HepG2 (cell line): ENCODE data around the gene CNNM2. TPM values are rescaled to one million over a fixed set of nuclear protein-coding genes. Genes with fewer than 3 reads are reported as not detected.

Experiments used
- ATF1 ChIP-seq: IDR thresholded peaks from 2 replicates; pipeline ENCODE4 v1.6.1; 2016; ENCODE audit warnings: mild to moderate bottlenecking, control low read depth
- CHD4 ChIP-seq: fragments of 200-600 bp; sonication (generic); IDR thresholded peaks from 2 replicates; pipeline ENCODE4 v1.7.0; 2017; ENCODE audit warnings: mild to moderate bottlenecking, low read length, borderline replicate concordance
- HHEX ChIP-seq: IDR thresholded peaks from 2 replicates; pipeline ENCODE4 v1.6.1; 2016; ENCODE audit warnings: control low read depth
- IKZF4 ChIP-seq: sonication (generic); formaldehyde crosslinking; IDR thresholded peaks from 2 replicates; pipeline ENCODE4 v1.5.1; 2020; ENCODE audit warnings: borderline replicate concordance, mild to moderate bottlenecking, low read depth, missing genetic modification reagents; ENCODE audit errors: not compliant biosample characterization
- KDM2A ChIP-seq: sonication (generic); formaldehyde crosslinking; IDR thresholded peaks from 2 replicates; pipeline ENCODE4 v1.4.0; 2020; ENCODE audit warnings: low read depth, missing genetic modification reagents, borderline replicate concordance
- KLF9 ChIP-seq: IDR thresholded peaks from 2 replicates; pipeline ENCODE4 v1.6.1; 2016; ENCODE audit warnings: low read depth
- MLLT10 ChIP-seq: sonication (generic); formaldehyde crosslinking; IDR thresholded peaks from 2 replicates; pipeline ENCODE4 v1.4.0; 2020; ENCODE audit warnings: missing genetic modification reagents
- NCOR1 ChIP-seq: fragments of 200-600 bp; sonication (generic); IDR thresholded peaks from 2 replicates; pipeline ENCODE4 v1.7.0; 2017; ENCODE audit warnings: antibody characterized with exemption, low read length, borderline replicate concordance
- NRL ChIP-seq: sonication (generic); formaldehyde crosslinking; IDR thresholded peaks from 2 replicates; pipeline ENCODE4 v1.5.0; 2020; ENCODE audit warnings: missing genetic modification reagents, mild to moderate bottlenecking, moderate library complexity, borderline replicate concordance
- SNRNP70 ChIP-seq: fragments of 200-400 bp; formaldehyde crosslinking; IDR thresholded peaks from 2 replicates; pipeline ENCODE4 v1.6.1; 2017; ENCODE audit warnings: mild to moderate bottlenecking, low read depth, low read length, moderate library complexity
- SRY ChIP-seq: sonication (generic); formaldehyde crosslinking; IDR thresholded peaks from 2 replicates; pipeline ENCODE4 v1.8.0; 2022; ENCODE audit warnings: mild to moderate bottlenecking, missing genetic modification reagents
- THAP11 ChIP-seq: IDR thresholded peaks from 2 replicates; pipeline ENCODE4 v1.6.1; 2016; ENCODE audit warnings: missing biosample characterization, missing genetic modification reagents
- ZNF264 ChIP-seq: sonication (generic); formaldehyde crosslinking; IDR thresholded peaks from 2 replicates; pipeline ENCODE4 v1.4.0; 2020; ENCODE audit warnings: missing genetic modification reagents
- ZNF34 ChIP-seq: sonication (generic); formaldehyde crosslinking; IDR thresholded peaks from 2 replicates; pipeline ENCODE4 v1.4.0; 2020; ENCODE audit warnings: mild to moderate bottlenecking, missing genetic modification reagents, borderline replicate concordance
- ZNF556 ChIP-seq: sonication (generic); formaldehyde crosslinking; IDR thresholded peaks from 2 replicates; pipeline ENCODE4 v1.4.0; 2020; ENCODE audit warnings: mild to moderate bottlenecking, missing genetic modification reagents, borderline replicate concordance
- ZNF572 ChIP-seq: sonication (generic); formaldehyde crosslinking; IDR thresholded peaks from 2 replicates; pipeline ENCODE4 v1.5.1; 2020; ENCODE audit warnings: mild to moderate bottlenecking, missing genetic modification reagents
- ZNF788 ChIP-seq: sonication (generic); formaldehyde crosslinking; IDR thresholded peaks from 2 replicates; pipeline ENCODE4 v1.5.0; 2020; ENCODE audit warnings: mild to moderate bottlenecking, missing genetic modification reagents, borderline replicate concordance
- ZNF878 ChIP-seq: sonication (generic); formaldehyde crosslinking; IDR thresholded peaks from 2 replicates; pipeline ENCODE4 v1.8.1; 2023; ENCODE audit warnings: mild to moderate bottlenecking, missing genetic modification reagents, moderate library complexity
- polyA plus RNA-seq, 8 experiments: library from polyadenylated mRNA; depleted of rRNA in 3 of 8; stranded (reverse) in 7 of 8; unstranded in 1 of 8; fragments of >200 nt; fragmentation: Illumina TruSeq in 4 of 8; extraction: Trizol in 4 of 8; gene quantifications; 2 replicates each; pipeline versions ENCODE4 v1.2.1 to v1.2.3, GENCODE V29; 2011 to 2016; ENCODE audit warnings: low read depth in 4 of 8, missing spikeins in 1 of 8, mixed read lengths in 1 of 8; ENCODE audit not compliant: insufficient read depth in 1 of 8
- total RNA-seq, 5 experiments: library from RNA; depleted of rRNA; stranded (reverse); fragments of >200 nt; fragmentation: Illumina TruSeq; extraction: Trizol; gene quantifications; 2 replicates each; pipeline ENCODE4 v1.2.3, GENCODE V29; 2016; ENCODE audit warnings: low read depth in 1 of 5
- TF ChIP-seq, protein P1 (sequence below): sonication (generic); formaldehyde crosslinking; IDR thresholded peaks from 2 replicates; pipeline ENCODE4 v1.4.0; 2020; ENCODE audit warnings: low read depth, mild to moderate bottlenecking, missing genetic modification reagents
- TF ChIP-seq, protein P2 (sequence below): sonication (generic); formaldehyde crosslinking; IDR thresholded peaks from 2 replicates; pipeline ENCODE4 v1.4.0; 2020; ENCODE audit warnings: mild to moderate bottlenecking, missing genetic modification reagents
- TF ChIP-seq, protein P3 (sequence below): sonication (generic); formaldehyde crosslinking; IDR thresholded peaks from 2 replicates; pipeline ENCODE4 v1.5.0; 2020; ENCODE audit warnings: mild to moderate bottlenecking, missing genetic modification reagents, borderline replicate concordance
- TF ChIP-seq, protein P4 (sequence below): sonication (generic); formaldehyde crosslinking; IDR thresholded peaks from 2 replicates; pipeline ENCODE4 v1.4.0; 2020; ENCODE audit warnings: missing genetic modification reagents
- TF ChIP-seq, protein P5 (sequence below): sonication (generic); formaldehyde crosslinking; IDR thresholded peaks from 2 replicates; pipeline ENCODE4 v1.4.0; 2020; ENCODE audit warnings: missing genetic modification reagents

The CNNM2 gene
- total and polyA plus RNA-seq, 2 of the 13 experiments (the other 11 are each of a cell fraction or from before 2014, with no cell fraction given): 7.1 to 9.0 TPM

DNA sequence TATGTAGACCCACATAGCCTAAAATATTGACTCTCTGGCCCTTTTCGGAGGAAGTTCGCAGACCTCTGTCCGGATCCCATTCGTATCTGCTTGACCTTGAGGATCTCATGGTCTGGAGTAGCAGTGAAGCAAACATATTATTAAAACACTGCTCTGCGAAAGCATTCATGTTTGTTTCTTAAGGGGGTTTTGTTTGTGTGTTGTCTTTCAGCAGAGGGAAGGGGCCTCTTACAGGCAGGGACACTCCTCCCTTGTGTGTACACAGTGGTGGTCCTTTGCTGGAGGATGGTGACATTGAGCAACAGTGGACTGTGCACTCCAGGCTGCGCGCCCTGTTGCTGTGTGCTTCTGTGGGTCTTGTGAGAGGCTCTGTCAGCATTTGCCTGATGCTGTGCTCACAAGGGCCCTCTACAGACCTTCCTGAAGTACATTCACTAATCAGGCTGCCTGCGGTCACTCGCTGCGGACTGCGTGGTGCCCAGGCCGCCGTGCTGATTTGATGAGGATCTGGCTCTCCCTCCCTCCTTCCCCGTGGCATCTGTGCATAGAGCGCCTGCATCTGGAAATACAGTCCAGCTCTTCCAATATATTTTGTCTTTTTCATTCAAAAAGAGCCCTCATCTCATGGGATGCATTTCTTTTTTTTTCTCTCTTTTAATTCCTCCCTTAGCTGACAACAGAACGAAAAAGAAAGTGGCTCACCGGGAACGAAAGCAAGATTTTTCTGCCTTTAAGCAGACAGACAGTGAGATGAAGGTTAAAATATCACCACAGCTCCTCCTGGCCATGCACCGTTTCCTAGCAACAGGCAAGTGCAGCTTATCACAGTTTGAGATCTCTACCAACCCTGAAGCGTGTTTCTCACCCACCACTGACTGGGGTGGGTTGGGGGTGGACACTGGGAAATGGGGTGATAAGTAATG, 135.8 kb downstream of the CNNM2 start (continued):
- TF ChIP-seq, protein P1, sequence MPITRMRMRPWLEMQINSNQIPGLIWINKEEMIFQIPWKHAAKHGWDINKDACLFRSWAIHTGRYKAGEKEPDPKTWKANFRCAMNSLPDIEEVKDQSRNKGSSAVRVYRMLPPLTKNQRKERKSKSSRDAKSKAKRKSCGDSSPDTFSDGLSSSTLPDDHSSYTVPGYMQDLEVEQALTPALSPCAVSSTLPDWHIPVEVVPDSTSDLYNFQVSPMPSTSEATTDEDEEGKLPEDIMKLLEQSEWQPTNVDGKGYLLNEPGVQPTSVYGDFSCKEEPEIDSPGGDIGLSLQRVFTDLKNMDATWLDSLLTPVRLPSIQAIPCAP: no peak
- TF ChIP-seq SNRNP70: no peak
- TF ChIP-seq ZNF264 (CRISPR knock-in tag): peak; percentile 97
- TF ChIP-seq SRY: no peak
- TF ChIP-seq KDM2A (CRISPR knock-in tag): peak; percentile 90
- peak; percentile 51; the same call in 1 of the 2 replicates for TF ChIP-seq NRL (CRISPR knock-in tag)
- TF ChIP-seq, protein P2, sequence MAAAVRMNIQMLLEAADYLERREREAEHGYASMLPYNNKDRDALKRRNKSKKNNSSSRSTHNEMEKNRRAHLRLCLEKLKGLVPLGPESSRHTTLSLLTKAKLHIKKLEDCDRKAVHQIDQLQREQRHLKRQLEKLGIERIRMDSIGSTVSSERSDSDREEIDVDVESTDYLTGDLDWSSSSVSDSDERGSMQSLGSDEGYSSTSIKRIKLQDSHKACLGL: no peak
- peak; percentile 60; the same call in 1 of the 2 replicates for TF ChIP-seq HHEX
- peak; percentile 91 for TF ChIP-seq NCOR1
- TF ChIP-seq ZNF572: no peak
- TF ChIP-seq MLLT10 (CRISPR knock-in tag): no peak
- peak; percentile 98 for TF ChIP-seq ZNF788 (CRISPR knock-in tag)
- TF ChIP-seq CHD4: no peak
- TF ChIP-seq KLF9 (CRISPR knock-in tag): peak; percentile 80
- no peak for TF ChIP-seq ATF1 (CRISPR knock-in tag)
- no peak for TF ChIP-seq IKZF4 (CRISPR knock-in tag)
- no peak for TF ChIP-seq ZNF34 (CRISPR knock-in tag)
- TF ChIP-seq, protein P3, sequence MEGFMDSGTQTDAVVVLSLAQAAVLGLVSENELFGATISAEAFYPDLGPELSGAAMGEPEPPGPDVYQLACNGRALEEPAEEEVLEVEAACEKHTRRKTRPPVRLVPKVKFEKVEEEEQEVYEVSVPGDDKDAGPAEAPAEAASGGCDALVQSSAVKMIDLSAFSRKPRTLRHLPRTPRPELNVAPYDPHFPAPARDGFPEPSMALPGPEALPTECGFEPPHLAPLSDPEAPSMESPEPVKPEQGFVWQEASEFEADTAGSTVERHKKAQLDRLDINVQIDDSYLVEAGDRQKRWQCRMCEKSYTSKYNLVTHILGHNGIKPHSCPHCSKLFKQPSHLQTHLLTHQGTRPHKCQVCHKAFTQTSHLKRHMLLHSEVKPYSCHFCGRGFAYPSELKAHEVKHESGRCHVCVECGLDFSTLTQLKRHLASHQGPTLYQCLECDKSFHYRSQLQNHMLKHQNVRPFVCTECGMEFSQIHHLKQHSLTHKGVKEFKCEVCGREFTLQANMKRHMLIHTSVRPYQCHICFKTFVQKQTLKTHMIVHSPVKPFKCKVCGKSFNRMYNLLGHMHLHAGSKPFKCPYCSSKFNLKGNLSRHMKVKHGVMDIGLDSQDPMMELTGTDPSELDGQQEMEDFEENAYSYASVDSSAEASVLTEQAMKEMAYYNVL: peak; percentile 90
- peak; percentile 81; the same call in 1 of the 2 replicates for TF ChIP-seq ZNF556 (CRISPR knock-in tag)
- TF ChIP-seq ZNF878 (CRISPR knock-in tag): peak; percentile 72; the same call in 1 of the 2 replicates
- TF ChIP-seq THAP11: peak; percentile 83
- TF ChIP-seq, protein P4, sequence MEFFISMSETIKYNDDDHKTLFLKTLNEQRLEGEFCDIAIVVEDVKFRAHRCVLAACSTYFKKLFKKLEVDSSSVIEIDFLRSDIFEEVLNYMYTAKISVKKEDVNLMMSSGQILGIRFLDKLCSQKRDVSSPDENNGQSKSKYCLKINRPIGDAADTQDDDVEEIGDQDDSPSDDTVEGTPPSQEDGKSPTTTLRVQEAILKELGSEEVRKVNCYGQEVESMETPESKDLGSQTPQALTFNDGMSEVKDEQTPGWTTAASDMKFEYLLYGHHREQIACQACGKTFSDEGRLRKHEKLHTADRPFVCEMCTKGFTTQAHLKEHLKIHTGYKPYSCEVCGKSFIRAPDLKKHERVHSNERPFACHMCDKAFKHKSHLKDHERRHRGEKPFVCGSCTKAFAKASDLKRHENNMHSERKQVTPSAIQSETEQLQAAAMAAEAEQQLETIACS (CRISPR knock-in tag): peak; percentile 42; the same call in 1 of the 2 replicates
- TF ChIP-seq, protein P5, sequence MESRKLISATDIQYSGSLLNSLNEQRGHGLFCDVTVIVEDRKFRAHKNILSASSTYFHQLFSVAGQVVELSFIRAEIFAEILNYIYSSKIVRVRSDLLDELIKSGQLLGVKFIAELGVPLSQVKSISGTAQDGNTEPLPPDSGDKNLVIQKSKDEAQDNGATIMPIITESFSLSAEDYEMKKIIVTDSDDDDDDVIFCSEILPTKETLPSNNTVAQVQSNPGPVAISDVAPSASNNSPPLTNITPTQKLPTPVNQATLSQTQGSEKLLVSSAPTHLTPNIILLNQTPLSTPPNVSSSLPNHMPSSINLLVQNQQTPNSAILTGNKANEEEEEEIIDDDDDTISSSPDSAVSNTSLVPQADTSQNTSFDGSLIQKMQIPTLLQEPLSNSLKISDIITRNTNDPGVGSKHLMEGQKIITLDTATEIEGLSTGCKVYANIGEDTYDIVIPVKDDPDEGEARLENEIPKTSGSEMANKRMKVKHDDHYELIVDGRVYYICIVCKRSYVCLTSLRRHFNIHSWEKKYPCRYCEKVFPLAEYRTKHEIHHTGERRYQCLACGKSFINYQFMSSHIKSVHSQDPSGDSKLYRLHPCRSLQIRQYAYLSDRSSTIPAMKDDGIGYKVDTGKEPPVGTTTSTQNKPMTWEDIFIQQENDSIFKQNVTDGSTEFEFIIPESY (CRISPR knock-in tag): peak; percentile 84
